PC-3 (cell line): Measurements from ENCODE around the gene TCF7L1. TPM values are rescaled to one million over a fixed set of nuclear protein-coding genes. Genes with fewer than 3 reads are reported as not detected.

Source experiments
- ATAC-seq: fragments of 200-7000 bp; cut with Tn5 transposase; 2 replicates; pipeline ENCODE4 v1.9.1; 2020; ENCODE audit warnings: mild to moderate bottlenecking, moderate library complexity
- BruUV-seq: library from RNA; stranded (reverse); fragments of 400-500 nt; replicated peaks from 2 replicates; lab custom pipeline; 2021; lab: Mats Ljungman, UMichigan
- CTCF ChIA-PET: fragments of 300-600 bp; sonication (Branson Sonifier 250); formaldehyde crosslinking; loops from one replicate; lab custom pipeline; 2022; ENCODE audit warnings: antibody characterized with exemption; lab: Charles Lee
- POLR2A ChIA-PET: fragments of 300-600 bp; sonication (Branson Sonifier 250); formaldehyde crosslinking; loops from one replicate; lab custom pipeline; 2022; ENCODE audit warnings: antibody characterized with exemption; ENCODE audit not compliant: unreplicated experiment; lab: Charles Lee
- DNase-seq: peaks from one replicate; pipeline ENCODE4 v3.0.0-alpha.2; 2015
- H2AFZ ChIP-seq: fragments of 300-600 bp; sonication (generic); 2 replicates; pipeline ENCODE4 v1.6.0; 2016; ENCODE audit warnings: antibody characterized with exemption, low read length
- H3F3A ChIP-seq: fragments of 300-600 bp; sonication (generic); one replicate; pipeline ENCODE4 v1.6.0; 2017; ENCODE audit warnings: antibody characterized with exemption, low read length, control low read depth, mild to moderate bottlenecking; ENCODE audit not compliant: unreplicated experiment
- H3K27ac ChIP-seq: fragments of 300-600 bp; sonication (generic); 2 replicates; pipeline ENCODE4 v1.5.1; 2016; ENCODE audit warnings: mild to moderate bottlenecking, low read length
- H3K27me3 ChIP-seq: fragments of 300-600 bp; sonication (generic); 2 replicates; pipeline ENCODE4 v1.6.1; 2016; ENCODE audit warnings: low read length, mixed read lengths
- H3K36me3 ChIP-seq: fragments of 300-600 bp; sonication (generic); 2 replicates; pipeline ENCODE4 v1.6.1; 2016; ENCODE audit warnings: low read depth, mixed run types, low read length, mixed read lengths
- H3K4me1 ChIP-seq: fragments of 300-600 bp; sonication (generic); 2 replicates; pipeline ENCODE4 v1.5.1; 2016; ENCODE audit warnings: low read length; ENCODE audit not compliant: insufficient read depth
- H3K4me2 ChIP-seq: fragments of 300-600 bp; sonication (generic); 2 replicates; pipeline ENCODE4 v1.6.0; 2016; ENCODE audit warnings: low read length
- H3K4me3 ChIP-seq: fragments of 300-600 bp; sonication (generic); 2 replicates; pipeline ENCODE4 v1.5.1; 2016; ENCODE audit warnings: mild to moderate bottlenecking, low read length, mixed read lengths
- H3K79me2 ChIP-seq: fragments of 300-600 bp; sonication (generic); 2 replicates; pipeline ENCODE4 v1.6.1; 2017; ENCODE audit warnings: low read length, mixed read lengths
- H3K9ac ChIP-seq: fragments of 300-600 bp; sonication (generic); 2 replicates; pipeline ENCODE4 v1.6.0; 2016; ENCODE audit warnings: mild to moderate bottlenecking, low read length
- H3K9me2 ChIP-seq: fragments of 300-600 bp; sonication (generic); replicated peaks from 2 replicates; pipeline ENCODE4 v1.6.1; 2016; ENCODE audit warnings: mixed run types, low read length, mixed read lengths
- H3K9me3 ChIP-seq: fragments of 300-600 bp; sonication (generic); 2 replicates; pipeline ENCODE4 v1.6.1; 2016; ENCODE audit warnings: low read length, mixed read lengths
- H4K20me1 ChIP-seq: fragments of 300-600 bp; sonication (generic); 2 replicates; pipeline ENCODE4 v1.6.1; 2016; ENCODE audit warnings: low read length, mixed read lengths
- EZH2 ChIP-seq: fragments of 300-600 bp; sonication (generic); IDR thresholded peaks from one replicate; pipeline ENCODE4 v1.6.1; 2017; ENCODE audit warnings: antibody characterized with exemption, mild to moderate bottlenecking, low read length; ENCODE audit not compliant: unreplicated experiment
- EZH2phosphoT487 ChIP-seq: fragments of 300-600 bp; sonication (generic); IDR thresholded peaks from 2 replicates; pipeline ENCODE4 v1.6.1; 2018; ENCODE audit warnings: mild to moderate bottlenecking, antibody characterized with exemption, low read length, borderline replicate concordance
- intact Hi-C: fragments of 100-400 bp; cut with micrococcal nuclease; formaldehyde crosslinking; loops from 2 replicates; pipeline ENCODE4 v1.9.0; 2023
- total RNA-seq: library from RNA; depleted of rRNA; stranded (reverse); fragments of >200 nt; gene quantifications from 2 replicates; pipeline ENCODE4 v1.2.3, GENCODE V29; 2014
- TF ChIP-seq, protein P1 (sequence below): fragments of 300-600 bp; sonication (generic); conservative IDR thresholded peaks from 2 replicates; pipeline ENCODE4 v1.5.1; 2017; ENCODE audit warnings: antibody characterized with exemption, low read depth, mild to moderate bottlenecking, low read length

Gene TCF7L1
- total RNA-seq, 1 experiment from 2014 or later: 1.8 TPM

DNA sequence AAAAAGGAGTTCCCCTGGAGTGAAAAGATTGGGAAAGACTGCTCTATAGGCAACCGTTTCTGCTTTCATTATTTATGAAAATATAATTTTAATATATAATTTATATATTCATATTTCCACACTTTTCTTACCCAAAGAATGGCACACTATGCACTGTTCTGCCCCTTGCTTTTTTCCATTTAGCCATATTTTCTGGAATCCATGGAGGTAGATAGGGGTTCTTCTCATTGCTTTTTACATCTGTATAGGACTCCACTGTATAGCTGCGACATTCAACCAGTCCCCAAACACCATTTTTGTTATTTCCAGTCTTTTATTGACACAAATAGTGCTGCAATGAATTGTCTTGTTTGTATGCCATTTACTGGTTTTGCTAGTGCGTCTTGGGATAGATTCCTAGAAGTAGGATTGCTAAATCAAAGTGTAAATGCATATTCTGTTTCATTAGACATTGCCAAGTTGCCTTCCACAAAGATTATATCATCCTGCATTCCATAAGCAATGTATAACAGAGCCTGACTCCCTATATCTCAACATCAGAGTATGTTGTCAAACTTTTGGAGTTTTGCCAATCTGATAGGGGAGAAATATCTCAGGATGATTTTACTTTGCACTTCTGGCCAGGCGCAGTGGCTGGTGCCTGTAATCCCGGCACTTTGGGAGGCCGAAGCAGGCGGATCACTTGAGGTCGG is 26.6 kb upstream of the TCF7L1 start:
- POLR2A ChIA-PET: interaction anchor here (0.7 kb wide), 1 partner anchor 159 kb away, joined by 11 read pairs; no protein-coding TSS in a partner anchor

DNA sequence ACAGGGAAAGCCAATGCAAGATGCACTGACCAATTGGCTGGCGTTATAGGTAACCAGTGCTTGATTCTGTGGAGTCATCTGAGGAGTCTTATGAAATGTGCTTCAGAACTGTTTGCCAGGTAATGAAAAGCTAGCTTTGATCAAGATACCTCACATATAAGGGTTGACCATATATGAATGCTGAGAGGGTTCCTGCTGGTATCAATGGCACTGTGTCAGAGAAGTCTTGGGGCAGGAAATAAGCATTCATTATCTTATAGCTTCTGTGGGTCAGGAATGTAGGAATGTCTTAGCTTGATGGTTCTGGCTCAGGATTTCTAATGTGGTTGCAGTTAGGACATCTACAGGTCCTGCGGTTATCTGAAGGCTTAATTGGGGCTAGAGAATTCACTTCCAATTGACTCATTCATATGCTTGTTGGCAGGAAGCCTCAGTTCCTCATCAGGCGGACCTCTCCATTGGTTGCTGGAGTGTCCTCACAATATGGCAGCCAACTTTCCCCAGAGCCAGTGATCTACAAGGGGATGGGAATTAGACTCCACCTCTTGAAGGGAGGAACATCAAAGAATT is 22.1 kb upstream of the TCF7L1 start:
- H3K4me3 ChIP-seq: no peak overlapping the region
- ATAC-seq (no peak), DNase-seq (no peak)
- no peaks in the 10 kb centered on the region for H3K79me2 ChIP-seq
- no peaks in the 10 kb centered on the region for H3K36me3 ChIP-seq
- no peak overlapping the region for H2AFZ ChIP-seq
- no peak overlapping the region for H3K4me2 ChIP-seq
- no peak overlapping the region for H3K9ac ChIP-seq
- H3K9me2 ChIP-seq: no peaks in the 10 kb centered on the region
- H3F3A ChIP-seq: no peaks in the 10 kb centered on the region
- H3K9me3 ChIP-seq: no peaks in the 10 kb centered on the region
- intact Hi-C loops: no loop called here
- H3K4me1 ChIP-seq: peaks cover 20% of the 10 kb centered on the region
- H4K20me1 ChIP-seq: no peaks in the 10 kb centered on the region
- no peaks in the 10 kb centered on the region for H3K27me3 ChIP-seq
- TF ChIP-seq, protein P1, sequence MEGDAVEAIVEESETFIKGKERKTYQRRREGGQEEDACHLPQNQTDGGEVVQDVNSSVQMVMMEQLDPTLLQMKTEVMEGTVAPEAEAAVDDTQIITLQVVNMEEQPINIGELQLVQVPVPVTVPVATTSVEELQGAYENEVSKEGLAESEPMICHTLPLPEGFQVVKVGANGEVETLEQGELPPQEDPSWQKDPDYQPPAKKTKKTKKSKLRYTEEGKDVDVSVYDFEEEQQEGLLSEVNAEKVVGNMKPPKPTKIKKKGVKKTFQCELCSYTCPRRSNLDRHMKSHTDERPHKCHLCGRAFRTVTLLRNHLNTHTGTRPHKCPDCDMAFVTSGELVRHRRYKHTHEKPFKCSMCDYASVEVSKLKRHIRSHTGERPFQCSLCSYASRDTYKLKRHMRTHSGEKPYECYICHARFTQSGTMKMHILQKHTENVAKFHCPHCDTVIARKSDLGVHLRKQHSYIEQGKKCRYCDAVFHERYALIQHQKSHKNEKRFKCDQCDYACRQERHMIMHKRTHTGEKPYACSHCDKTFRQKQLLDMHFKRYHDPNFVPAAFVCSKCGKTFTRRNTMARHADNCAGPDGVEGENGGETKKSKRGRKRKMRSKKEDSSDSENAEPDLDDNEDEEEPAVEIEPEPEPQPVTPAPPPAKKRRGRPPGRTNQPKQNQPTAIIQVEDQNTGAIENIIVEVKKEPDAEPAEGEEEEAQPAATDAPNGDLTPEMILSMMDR: no peak
- no peak for TF ChIP-seq EZH2phosphoT487
- no peak for TF ChIP-seq EZH2
- CTCF ChIA-PET: no interaction called here
- no TSS peak for BruUV-seq
- H3K27ac ChIP-seq: no peak overlapping the region
- POLR2A ChIA-PET: no interaction called here

More for the DNA sequence above, 26.6 kb upstream of the TCF7L1 start:
- DNase-seq (peak; percentile 95), ATAC-seq (peak; percentile 65)
- intact Hi-C loops: no loop called here
- no peaks in the 10 kb centered on the region for H4K20me1 ChIP-seq
- H3K27me3 ChIP-seq: no peaks in the 10 kb centered on the region
- no peaks in the 10 kb centered on the region for H3K36me3 ChIP-seq
- no peak overlapping the region for H3K4me3 ChIP-seq
- no peaks in the 10 kb centered on the region for H3K9me2 ChIP-seq
- 0 out of 2 replicates have a peak overlapping the region, but pooled peaks have one; percentile 19 for H2AFZ ChIP-seq
- peak overlapping the region; percentile 71 for H3K4me2 ChIP-seq
- no TSS peak for BruUV-seq
- TF ChIP-seq, protein P1: no peak
- no peak for TF ChIP-seq EZH2phosphoT487
- TF ChIP-seq EZH2: no peak
- CTCF ChIA-PET: no interaction called here
- H3K9ac ChIP-seq: no peak overlapping the region
- no peak overlapping the region for H3K27ac ChIP-seq
- peaks cover 5% of the 10 kb centered on the region for H3K4me1 ChIP-seq
- H3F3A ChIP-seq: no peaks in the 10 kb centered on the region
- no peaks in the 10 kb centered on the region for H3K9me3 ChIP-seq
- H3K79me2 ChIP-seq: no peaks in the 10 kb centered on the region

DNA sequence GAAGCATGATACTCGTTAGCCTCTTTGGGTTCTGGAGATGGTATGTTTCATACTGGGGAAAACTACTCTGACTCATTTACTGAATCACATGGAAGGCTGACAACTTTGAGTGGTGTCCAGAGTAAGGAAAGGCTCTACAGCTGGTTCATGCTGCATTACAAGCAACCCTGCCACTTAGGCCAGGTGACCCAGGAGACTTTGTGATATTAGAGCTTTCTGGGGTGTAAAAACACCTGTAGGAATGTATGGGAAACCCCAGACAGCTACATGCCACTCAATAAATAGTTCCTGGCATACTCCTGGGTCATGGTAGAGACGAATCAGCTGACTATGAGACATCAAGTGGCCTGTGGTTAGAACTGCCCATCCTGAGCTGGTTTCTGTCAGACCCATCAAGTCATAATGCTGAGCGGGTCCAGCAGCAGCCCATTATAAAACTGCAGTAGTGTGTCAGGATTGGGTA is 21.3 kb upstream of the TCF7L1 start:
- Histone ChIP-seq H4K20me1 (no peaks in the 10 kb centered on the region), H3K27ac (no peak overlapping the region), H3K4me2 (no peak overlapping the region), H3K27me3 (no peaks in the 10 kb centered on the region), H3K79me2 (no peaks in the 10 kb centered on the region), H3K36me3 (no peaks in the 10 kb centered on the region), H3K4me1 (peaks cover 16% of the 10 kb centered on the region), H3F3A (no peaks in the 10 kb centered on the region), H3K4me3 (no peak overlapping the region), H3K9me3 (no peaks in the 10 kb centered on the region), H2AFZ (no peak overlapping the region), H3K9me2 (no peaks in the 10 kb centered on the region), H3K9ac (no peak overlapping the region)
- BruUV-seq: no TSS peak
- peak; percentile 54 for DNase-seq
- ChIA-PET POLR2A (no interaction called here), CTCF (no interaction called here)
- ATAC-seq: no peak
- TF ChIP-seq EZH2 (no peak), EZH2phosphoT487 (no peak)
- TF ChIP-seq, protein P1: no peak
- intact Hi-C loops: no loop called here
